HepG2 (cell line): ENCODE results near the gene PSPH. TPM values are rescaled to one million over a fixed set of nuclear protein-coding genes. Genes with fewer than 3 reads are reported as not detected.
A peak's percentile ranks its signal among the peaks of the same experiment; 100 is the strongest.

Experiments used
- ARID4A ChIP-seq: sonication (generic); formaldehyde crosslinking; IDR thresholded peaks from 2 replicates; pipeline ENCODE4 v1.5.0; 2020; ENCODE audit warnings: mild to moderate bottlenecking, missing genetic modification reagents, borderline replicate concordance
- GTF2F1 ChIP-seq: fragments of 150-350 bp; IDR thresholded peaks from 2 replicates; pipeline ENCODE4 v1.6.1; 2014; ENCODE audit warnings: low read length
- HNRNPLL ChIP-seq: fragments of 200-400 bp; formaldehyde crosslinking; IDR thresholded peaks from 2 replicates; pipeline ENCODE4 v1.6.1; 2017; ENCODE audit warnings: mild to moderate bottlenecking, low read depth, low read length; ENCODE audit not compliant: poor library complexity, severe bottlenecking
- KLF12 ChIP-seq: sonication (generic); formaldehyde crosslinking; IDR thresholded peaks from 2 replicates; pipeline ENCODE4 v1.4.0; 2020; ENCODE audit warnings: missing genetic modification reagents, borderline replicate concordance
- MAZ ChIP-seq, 2 experiments: sonication (generic) in 1 of 2; formaldehyde crosslinking in 1 of 2; IDR thresholded peaks; 2 replicates each; pipeline versions ENCODE4 v1.5.0 to v1.6.1; 2012 to 2020; ENCODE audit warnings: low read depth in 2 of 2, mild to moderate bottlenecking in 2 of 2, borderline replicate concordance in 1 of 2, improper control_type of control experiment in 1 of 2, low read length in 1 of 2, missing genetic modification reagents in 1 of 2, moderate library complexity in 1 of 2
- NRL ChIP-seq: sonication (generic); formaldehyde crosslinking; IDR thresholded peaks from 2 replicates; pipeline ENCODE4 v1.5.0; 2020; ENCODE audit warnings: missing genetic modification reagents, mild to moderate bottlenecking, moderate library complexity, borderline replicate concordance
- TBP ChIP-seq: sonication (generic); formaldehyde crosslinking; IDR thresholded peaks from 2 replicates; pipeline ENCODE4 v1.5.0; 2020; ENCODE audit warnings: missing genetic modification reagents
- ZNF841 ChIP-seq: sonication (generic); formaldehyde crosslinking; IDR thresholded peaks from 2 replicates; pipeline ENCODE4 v1.8.1; 2023; ENCODE audit warnings: missing genetic modification reagents, borderline replicate concordance
- polyA plus RNA-seq, 8 experiments: library from polyadenylated mRNA; depleted of rRNA in 3 of 8; stranded (reverse) in 7 of 8; unstranded in 1 of 8; fragments of >200 nt; fragmentation: Illumina TruSeq in 4 of 8; extraction: Trizol in 4 of 8; gene quantifications; 2 replicates each; pipeline versions ENCODE4 v1.2.1 to v1.2.3, GENCODE V29; 2011 to 2016; ENCODE audit warnings: low read depth in 4 of 8, missing spikeins in 1 of 8, mixed read lengths in 1 of 8; ENCODE audit not compliant: insufficient read depth in 1 of 8
- total RNA-seq, 5 experiments: library from RNA; depleted of rRNA; stranded (reverse); fragments of >200 nt; fragmentation: Illumina TruSeq; extraction: Trizol; gene quantifications; 2 replicates each; pipeline ENCODE4 v1.2.3, GENCODE V29; 2016; ENCODE audit warnings: low read depth in 1 of 5

The PSPH gene
- total and polyA plus RNA-seq, 2 of the 13 experiments (the other 11 are each of a cell fraction or from before 2014, with no cell fraction given) = 85.5 to 124 TPM

DNA sequence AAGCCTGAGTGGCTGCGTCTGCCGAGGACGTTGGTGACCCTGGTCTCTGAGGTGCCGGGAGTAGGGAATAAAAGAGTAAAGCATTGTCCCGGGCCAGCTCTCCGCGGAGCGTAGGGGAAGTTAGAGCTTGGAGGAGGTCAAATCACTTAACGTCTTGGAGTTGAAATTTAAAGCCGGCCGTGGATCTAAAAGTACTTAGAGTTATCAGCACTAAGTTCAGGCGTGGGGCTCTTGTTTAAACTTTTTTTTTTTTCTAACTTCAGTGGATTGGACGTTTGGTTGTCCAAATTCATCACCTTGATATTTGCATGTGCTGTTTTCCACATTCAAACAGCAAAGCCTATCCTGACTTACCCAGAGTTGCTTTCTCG lies 86.2 kb downstream of the PSPH start (continued):
- TF ChIP-seq KLF12 (CRISPR knock-in tag) = peak; percentile 13; the same call in 1 of the 2 replicates
- TF ChIP-seq ARID4A (CRISPR knock-in tag) = 0 out of 2 replicates have a peak, but pooled peaks have one; percentile 5
- TF ChIP-seq ZNF841 (CRISPR knock-in tag) = no peak
- no peak for TF ChIP-seq HNRNPLL
- no peak for TF ChIP-seq TBP (CRISPR knock-in tag)
- TF ChIP-seq GTF2F1 = no peak
- no peak for TF ChIP-seq MAZ (IDR thresholded peaks at IDR 0.05; ENCODE audit: borderline replicate concordance, low read depth, low read length)
- TF ChIP-seq MAZ (CRISPR knock-in tag; IDR thresholded peaks at IDR 0.05; ENCODE audit: low read depth) = no peak
- TF ChIP-seq NRL = no peak
